Spleen (tissue), 7 donors: Measurements from ENCODE around the gene ADD2.

ENCODE experiments used
- POLR2A ChIP-seq, 3 donors: fragments of 450-650 bp; IDR thresholded peaks; one replicate each; pipeline ENCODE4 v1.5.1; 2017; ENCODE audit warnings: antibody characterized with exemption in 3 of 3, mild to moderate bottlenecking in 1 of 3
- POLR2AphosphoS5 ChIP-seq, 3 donors: sonication (generic); formaldehyde crosslinking; IDR thresholded peaks; one replicate each; pipeline ENCODE4 v1.5.1; 2017; ENCODE audit warnings: antibody characterized with exemption in 3 of 3
- TF ChIP-seq, protein P1 (sequence below), 11 experiments: fragments of 200-600 bp in 7 of 11; fragments of 450-650 bp in 4 of 11; sonication (generic) in 4 of 11; IDR thresholded peaks in 8 of 11; conservative IDR thresholded peaks in 3 of 11; 1 replicate in 7 of 11; 2 replicates in 4 of 11; pipeline versions ENCODE4 v1.4.0 to v1.8.0; 2016 to 2021; ENCODE audit warnings: antibody characterized with exemption in 11 of 11, inconsistent platforms in 4 of 11, mild to moderate bottlenecking in 1 of 11
- donor health status: DM: no; HTN: no; CAD: no; lungs with moderate emphysema.
- donor health status: DM: no; HTN: no; CAD: no.
- donor health status: DM: no; HTN: no; CAD: no.

DNA sequence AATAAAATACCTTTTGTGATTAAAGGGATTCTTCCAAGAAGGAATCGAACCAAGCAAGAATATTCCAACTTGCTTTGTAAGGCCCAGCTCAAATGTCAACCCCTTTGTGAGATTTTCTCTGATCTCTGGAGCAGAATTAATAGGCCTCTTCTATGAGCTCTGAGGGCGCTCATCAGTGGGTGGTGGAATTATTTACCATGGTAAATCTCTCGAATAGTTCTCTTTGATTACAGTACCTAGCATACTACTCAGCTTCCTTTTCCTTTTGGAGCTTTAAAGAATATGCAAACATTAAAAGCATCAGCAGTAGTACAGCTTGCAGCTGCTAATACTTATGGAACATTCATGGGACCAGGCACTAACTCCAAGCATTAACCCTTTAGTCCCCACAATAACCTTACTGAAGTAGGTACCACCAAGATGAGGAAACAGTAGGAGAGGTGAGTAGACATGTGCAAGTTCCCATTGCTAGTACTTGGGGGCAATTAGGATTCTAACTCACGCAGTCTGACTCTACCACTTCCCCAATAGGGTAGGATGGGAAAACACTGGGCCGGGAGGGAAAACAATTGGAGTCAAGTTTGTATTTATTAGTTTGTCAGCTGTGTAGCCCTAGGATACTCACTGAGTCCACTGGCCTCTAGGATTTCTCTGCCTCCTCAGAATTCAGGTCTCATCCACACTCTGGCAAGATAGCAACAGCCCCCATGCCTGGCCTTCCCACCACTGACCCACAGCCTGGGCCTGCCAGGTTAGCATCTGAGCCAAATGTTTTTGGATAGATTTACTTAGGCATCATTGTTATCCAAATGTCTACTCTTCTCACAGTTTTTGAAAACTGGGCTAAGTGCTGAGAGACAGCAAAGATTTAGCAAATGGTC lies 21.7 kb downstream of the ADD2 start:
- TF ChIP-seq, protein P1, sequence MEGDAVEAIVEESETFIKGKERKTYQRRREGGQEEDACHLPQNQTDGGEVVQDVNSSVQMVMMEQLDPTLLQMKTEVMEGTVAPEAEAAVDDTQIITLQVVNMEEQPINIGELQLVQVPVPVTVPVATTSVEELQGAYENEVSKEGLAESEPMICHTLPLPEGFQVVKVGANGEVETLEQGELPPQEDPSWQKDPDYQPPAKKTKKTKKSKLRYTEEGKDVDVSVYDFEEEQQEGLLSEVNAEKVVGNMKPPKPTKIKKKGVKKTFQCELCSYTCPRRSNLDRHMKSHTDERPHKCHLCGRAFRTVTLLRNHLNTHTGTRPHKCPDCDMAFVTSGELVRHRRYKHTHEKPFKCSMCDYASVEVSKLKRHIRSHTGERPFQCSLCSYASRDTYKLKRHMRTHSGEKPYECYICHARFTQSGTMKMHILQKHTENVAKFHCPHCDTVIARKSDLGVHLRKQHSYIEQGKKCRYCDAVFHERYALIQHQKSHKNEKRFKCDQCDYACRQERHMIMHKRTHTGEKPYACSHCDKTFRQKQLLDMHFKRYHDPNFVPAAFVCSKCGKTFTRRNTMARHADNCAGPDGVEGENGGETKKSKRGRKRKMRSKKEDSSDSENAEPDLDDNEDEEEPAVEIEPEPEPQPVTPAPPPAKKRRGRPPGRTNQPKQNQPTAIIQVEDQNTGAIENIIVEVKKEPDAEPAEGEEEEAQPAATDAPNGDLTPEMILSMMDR (IDR thresholded peaks at IDR 0.05 in 8 of 11, conservative IDR thresholded peaks at IDR 0.05 in 3 of 11) = no peak
- TF ChIP-seq POLR2A (IDR thresholded peaks at IDR 0.05) (no peak), POLR2AphosphoS5 (IDR thresholded peaks at IDR 0.05) (no peak)
